Measurements from ENCODE around the gene SLC35F3.
"Not testable (repeated sequence)": the region's sequence is repeated elsewhere in the genome, so short reads cannot be mapped to it uniquely, and the experiment has no call there.

DNA sequence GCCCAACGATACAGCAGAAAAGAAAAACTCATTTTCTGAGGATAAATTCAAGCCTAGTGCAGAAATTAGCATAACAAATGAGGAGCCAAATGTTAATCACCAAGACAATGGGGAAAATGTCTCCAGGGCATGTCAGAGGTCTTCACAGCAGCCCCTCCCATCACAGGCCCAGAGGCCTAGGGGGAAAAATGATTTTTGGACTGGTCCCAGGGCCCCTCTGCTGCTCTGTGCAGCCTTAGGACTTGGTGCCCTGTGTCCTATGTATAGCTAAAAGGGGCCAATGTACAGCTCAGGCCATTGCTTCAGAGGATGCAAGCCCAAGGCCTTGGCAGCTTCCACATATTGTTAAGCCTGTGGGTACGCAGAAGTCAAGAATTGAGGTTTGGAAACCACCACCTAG lies 13.3 kb upstream of the SLC35F3 start:
- not testable (repeated sequence) for TF ChIP-seq POLR2A, SPI1, POLR2AphosphoS5, TAF1, POU2F2 (IDR thresholded peaks at IDR 0.05; ENCODE audit: low read depth, low read length)

All from GM12891 (cell line).